Activated B cell treated with CpG ODN at 0.5 μM for 24 hours (primary cell): Measurements from ENCODE around the gene NUP98. TPM values are rescaled to one million over a fixed set of nuclear protein-coding genes. Genes with fewer than 3 reads are reported as not detected.

Experiments used
- ATAC-seq: fragments of 200-7000 bp; cut with Tn5 transposase; one replicate; pipeline ENCODE4 v1.10.0; 2021; ENCODE audit warnings: low read depth, mild to moderate bottlenecking, moderate library complexity
- CTCF ChIA-PET: fragments of 350-600 bp; sonication (Branson Sonifier 250); formaldehyde crosslinking; loops from one replicate; lab custom pipeline; 2021; ENCODE audit warnings: antibody characterized with exemption; lab: Charles Lee
- POLR2A ChIA-PET: fragments of 350-600 bp; sonication (Branson Sonifier 250); formaldehyde crosslinking; loops from one replicate; lab custom pipeline; 2021; ENCODE audit warnings: antibody characterized with exemption; lab: Charles Lee
- DNase-seq: peaks from one replicate; pipeline ENCODE4 v3.0.0; 2022
- H3K27ac Mint-ChIP-seq: one replicate; pipeline ENCODE4 v1.8.0; 2020; ENCODE audit warnings: mixed read lengths
- H3K27me3 Mint-ChIP-seq: one replicate; pipeline ENCODE4 v1.8.0; 2021; ENCODE audit warnings: mixed read lengths
- H3K36me3 Mint-ChIP-seq: one replicate; pipeline ENCODE4 v1.8.0; 2021; ENCODE audit warnings: low read depth, mixed read lengths
- H3K4me1 Mint-ChIP-seq: one replicate; pipeline ENCODE4 v1.8.0; 2021; ENCODE audit warnings: mixed read lengths
- H3K4me3 Mint-ChIP-seq: one replicate; pipeline ENCODE4 v1.8.0; 2020; ENCODE audit warnings: mild to moderate bottlenecking, mixed read lengths
- H3K9me3 Mint-ChIP-seq: one replicate; pipeline ENCODE4 v1.8.0; 2020; ENCODE audit warnings: mixed read lengths
- intact Hi-C: fragments of 100-400 bp; cut with micrococcal nuclease; formaldehyde crosslinking; loops from one replicate; pipeline ENCODE4 v1.15.1; 2024
- total RNA-seq: library from RNA; stranded (reverse); gene quantifications from 2 replicates; pipeline ENCODE4 v1.2.3, GENCODE V29; 2022
- TF ChIP-seq, protein P1 (sequence below): fragments of 200-600 bp; IDR thresholded peaks from one replicate; pipeline ENCODE4 v1.8.0; 2022; ENCODE audit warnings: antibody characterized with exemption, mild to moderate bottlenecking

NUP98 gene
- total RNA-seq, 1 donor from 2014 or later = 117 TPM

DNA sequence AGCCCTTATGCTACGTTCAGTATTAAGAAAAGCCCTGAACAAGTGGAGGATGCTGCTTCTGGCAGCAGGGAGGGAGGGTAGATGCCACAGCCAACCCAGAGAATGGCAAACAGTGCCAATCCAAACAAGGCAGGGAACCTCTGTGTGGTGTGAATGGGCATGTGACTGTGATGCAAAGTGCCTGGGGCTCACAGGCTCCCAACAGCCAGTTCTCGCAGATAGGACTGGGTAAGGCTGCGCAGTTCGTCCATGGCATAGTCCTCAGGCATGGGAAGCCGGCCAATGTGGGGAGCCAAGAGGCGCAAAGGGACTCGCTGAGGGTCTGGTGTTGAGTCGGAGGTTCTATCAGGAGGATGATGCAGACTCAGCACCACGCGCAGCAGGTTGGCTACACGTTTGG, 121.4 kb downstream of the NUP98 start:
- intact Hi-C loops = no loop called here
- H3K27ac Mint-ChIP-seq = no peak overlapping the region
- H3K4me1 Mint-ChIP-seq = no peaks in the 10 kb centered on the region
- peaks cover 95% of the 10 kb centered on the region for H3K36me3 Mint-ChIP-seq
- no peak for ATAC-seq
- CTCF ChIA-PET = no interaction called here
- no peak for DNase-seq
- no peaks in the 10 kb centered on the region for H3K9me3 Mint-ChIP-seq
- POLR2A ChIA-PET = no interaction called here
- H3K4me3 Mint-ChIP-seq = no peak overlapping the region
- no peaks in the 10 kb centered on the region for H3K27me3 Mint-ChIP-seq
- TF ChIP-seq, protein P1, sequence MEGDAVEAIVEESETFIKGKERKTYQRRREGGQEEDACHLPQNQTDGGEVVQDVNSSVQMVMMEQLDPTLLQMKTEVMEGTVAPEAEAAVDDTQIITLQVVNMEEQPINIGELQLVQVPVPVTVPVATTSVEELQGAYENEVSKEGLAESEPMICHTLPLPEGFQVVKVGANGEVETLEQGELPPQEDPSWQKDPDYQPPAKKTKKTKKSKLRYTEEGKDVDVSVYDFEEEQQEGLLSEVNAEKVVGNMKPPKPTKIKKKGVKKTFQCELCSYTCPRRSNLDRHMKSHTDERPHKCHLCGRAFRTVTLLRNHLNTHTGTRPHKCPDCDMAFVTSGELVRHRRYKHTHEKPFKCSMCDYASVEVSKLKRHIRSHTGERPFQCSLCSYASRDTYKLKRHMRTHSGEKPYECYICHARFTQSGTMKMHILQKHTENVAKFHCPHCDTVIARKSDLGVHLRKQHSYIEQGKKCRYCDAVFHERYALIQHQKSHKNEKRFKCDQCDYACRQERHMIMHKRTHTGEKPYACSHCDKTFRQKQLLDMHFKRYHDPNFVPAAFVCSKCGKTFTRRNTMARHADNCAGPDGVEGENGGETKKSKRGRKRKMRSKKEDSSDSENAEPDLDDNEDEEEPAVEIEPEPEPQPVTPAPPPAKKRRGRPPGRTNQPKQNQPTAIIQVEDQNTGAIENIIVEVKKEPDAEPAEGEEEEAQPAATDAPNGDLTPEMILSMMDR = no peak

DNA sequence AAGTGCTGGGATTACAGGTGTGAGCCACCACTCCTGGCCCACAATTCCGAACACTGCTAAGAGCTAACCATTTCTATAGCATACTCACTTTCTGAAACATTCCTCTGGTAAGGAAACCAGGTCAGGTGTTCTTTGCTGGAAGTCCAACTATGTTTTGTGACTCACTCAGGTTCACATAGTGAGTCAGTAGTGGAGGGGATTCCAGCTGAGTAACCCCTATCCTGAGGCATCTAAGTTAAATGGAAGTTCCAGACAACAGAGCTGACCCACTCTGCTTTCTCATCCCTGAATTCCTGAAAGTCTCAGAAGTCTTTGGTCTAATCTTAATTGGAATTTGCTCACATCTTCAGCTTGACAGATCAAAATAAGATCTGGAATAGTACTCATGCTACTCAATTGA, 123.2 kb downstream of the NUP98 start:
- intact Hi-C loops = no loop called here
- TF ChIP-seq, protein P1 = no peak
- H3K4me3 Mint-ChIP-seq = no peak overlapping the region
- no peaks in the 10 kb centered on the region for H3K27me3 Mint-ChIP-seq
- CTCF ChIA-PET = no interaction called here
- peaks cover 96% of the 10 kb centered on the region for H3K36me3 Mint-ChIP-seq
- H3K9me3 Mint-ChIP-seq = no peaks in the 10 kb centered on the region
- DNase-seq = no peak
- H3K27ac Mint-ChIP-seq = no peak overlapping the region
- no peak for ATAC-seq
- H3K4me1 Mint-ChIP-seq = no peaks in the 10 kb centered on the region
- POLR2A ChIA-PET = no interaction called here

DNA sequence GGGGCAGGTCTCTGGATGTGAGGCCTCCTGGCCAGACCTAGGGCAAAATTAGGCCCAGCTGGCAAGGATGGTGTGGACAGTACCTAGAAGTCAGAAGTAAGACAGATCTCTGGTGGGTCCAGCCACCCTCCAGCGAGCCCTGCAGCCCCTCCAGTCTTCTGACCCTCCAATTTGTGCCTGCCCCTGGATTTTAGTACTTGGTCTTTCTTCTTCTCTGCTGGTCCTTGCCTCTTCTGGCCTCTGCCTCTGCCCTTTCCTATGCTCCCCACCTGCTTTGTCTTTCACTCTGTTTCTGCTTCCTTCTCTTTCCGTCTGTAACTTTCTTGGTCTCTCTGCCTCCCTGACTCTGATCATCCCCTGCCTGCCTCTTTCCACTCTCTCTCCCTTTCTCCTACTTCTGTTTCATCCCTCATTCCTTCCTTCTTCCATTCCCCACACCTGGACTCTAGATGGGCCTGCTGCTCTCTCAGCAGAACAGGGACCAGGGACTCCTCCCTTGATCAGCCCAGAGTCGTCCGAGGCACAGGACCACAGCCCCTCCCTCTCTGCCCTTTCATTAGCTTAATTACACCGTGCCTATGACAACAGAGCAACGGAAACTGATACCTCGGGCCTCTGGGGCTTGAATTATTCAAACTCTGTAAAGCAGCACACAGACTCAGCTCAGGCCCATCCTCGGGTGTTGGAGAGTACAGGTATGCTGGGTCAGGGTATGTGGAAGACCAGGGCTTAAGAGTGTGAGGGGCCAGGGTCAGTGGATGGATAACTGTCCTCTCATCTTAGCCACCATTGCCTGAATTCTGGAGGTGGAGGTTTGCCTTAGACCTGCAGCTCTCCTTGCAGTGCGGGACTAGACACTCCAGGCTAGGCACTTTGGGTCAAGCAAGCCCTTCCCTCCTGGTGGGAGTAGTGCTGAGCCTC, 125.8 kb downstream of the NUP98 start, which contains the start of gene CHRNA10:
Gene CHRNA10 (minus strand): TSS at position 51 of the 921 bp plus-strand sequence. CDS start 72 bp downstream, outside the sequence.
- Mint-ChIP-seq H3K27ac (peak within 1 kb of the TSS; percentile 53), H3K4me1 (no peaks in the 10 kb centered on the region), H3K9me3 (no peaks in the 10 kb centered on the region), H3K27me3 (no peaks in the 10 kb centered on the region), H3K4me3 (no peak within 1 kb of the TSS), H3K36me3 (peaks cover 93% of the 10 kb centered on the region)
- ChIA-PET CTCF (no interaction called here), POLR2A (no interaction called here)
- DNase-seq = no peak
- no peak for ATAC-seq
- TF ChIP-seq, protein P1 = no peak
- intact Hi-C loops = no loop called here

DNA sequence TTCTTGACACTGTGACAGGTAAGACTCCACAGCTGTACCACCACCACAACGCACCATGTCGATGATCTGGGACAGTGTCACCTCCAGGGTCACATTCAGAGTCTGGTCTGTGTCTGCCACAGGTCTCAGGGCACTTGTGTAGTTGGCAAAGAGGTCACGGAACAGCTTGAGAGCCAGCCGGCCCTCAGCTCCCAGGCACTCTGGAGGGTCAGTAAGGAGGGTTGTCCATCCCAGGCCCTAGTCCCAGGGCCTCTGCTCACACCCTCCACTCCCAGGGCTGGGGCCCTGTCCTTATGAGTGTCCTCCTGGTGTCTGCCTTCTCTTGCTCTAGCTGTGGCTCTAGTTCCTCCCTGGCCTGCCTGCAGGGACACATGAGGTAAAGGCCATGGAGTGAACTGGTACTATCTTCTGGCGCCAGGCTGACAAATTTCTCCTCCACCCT, 127.6 kb downstream of the NUP98 start:
- H3K36me3 Mint-ChIP-seq = peaks cover 94% of the 10 kb centered on the region
- no peaks in the 10 kb centered on the region for H3K9me3 Mint-ChIP-seq
- no peak overlapping the region for H3K27ac Mint-ChIP-seq
- DNase-seq = no peak
- no peak for ATAC-seq
- intact Hi-C loops = no loop called here
- no peak overlapping the region for H3K4me3 Mint-ChIP-seq
- CTCF ChIA-PET = no interaction called here
- POLR2A ChIA-PET = no interaction called here
- H3K4me1 Mint-ChIP-seq = no peaks in the 10 kb centered on the region
- TF ChIP-seq, protein P1 = no peak
- H3K27me3 Mint-ChIP-seq = no peaks in the 10 kb centered on the region

DNA sequence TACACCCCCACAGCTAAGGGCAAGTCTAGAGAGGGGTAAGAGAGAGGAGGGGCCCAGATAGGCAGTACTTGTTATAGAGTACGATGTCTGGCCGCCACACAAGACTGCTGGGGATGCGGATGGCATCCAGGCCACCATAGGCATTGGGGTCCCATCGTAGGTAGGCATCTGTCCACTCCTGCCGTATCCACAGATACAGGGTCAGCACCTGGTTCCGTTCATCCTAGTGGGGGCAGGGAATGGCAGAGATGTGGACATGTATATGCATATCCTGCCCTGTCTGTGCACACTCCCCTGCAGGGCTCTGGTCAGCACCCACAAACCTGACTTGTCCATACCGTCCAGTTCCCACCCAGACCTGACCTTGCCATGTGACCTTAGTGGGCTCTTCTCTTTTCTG, 128.2 kb downstream of the NUP98 start:
- no peaks in the 10 kb centered on the region for H3K9me3 Mint-ChIP-seq
- no peak overlapping the region for H3K27ac Mint-ChIP-seq
- TF ChIP-seq, protein P1 = no peak
- peaks cover 92% of the 10 kb centered on the region for H3K36me3 Mint-ChIP-seq
- H3K4me1 Mint-ChIP-seq = no peaks in the 10 kb centered on the region
- no peaks in the 10 kb centered on the region for H3K27me3 Mint-ChIP-seq
- intact Hi-C loops = no loop called here
- CTCF ChIA-PET = no interaction called here
- ATAC-seq (no peak), DNase-seq (no peak)
- POLR2A ChIA-PET = no interaction called here
- H3K4me3 Mint-ChIP-seq = no peak overlapping the region
